Lung (tissue), 12 donors: ENCODE data around the gene LUZP1. TPM values are rescaled to one million over a fixed set of nuclear protein-coding genes. Genes with fewer than 3 reads are reported as not detected.

ENCODE experiments used
- ATAC-seq: fragments of 200-7000 bp; cut with Tn5 transposase; one replicate; pipeline ENCODE4 v1.9.1; 2020; ENCODE audit warnings: moderate number of reproducible peaks; ENCODE audit not compliant: insufficient read depth, low FRiP score
- DNase-seq, 3 donors: peaks; one replicate each; pipeline ENCODE4 v3.0.0-alpha.2; 2013 to 2017
- H3K27ac ChIP-seq, 2 donors: one replicate each; pipeline ENCODE4 v1.5.1; 2013; ENCODE audit warnings: mild to moderate bottlenecking in 2 of 2, moderate library complexity in 2 of 2, control low read depth in 1 of 2, inconsistent platforms in 1 of 2, low read depth in 1 of 2, low read length in 1 of 2
- H3K27me3 ChIP-seq, 3 donors: one replicate each; pipeline ENCODE4 v1.5.1; 2013; ENCODE audit warnings: low read length in 2 of 3; ENCODE audit not compliant: control insufficient read depth in 3 of 3, insufficient read depth in 3 of 3
- H3K36me3 ChIP-seq, 4 donors: one replicate each; pipeline ENCODE4 v1.5.1; 2013; ENCODE audit warnings: low read length in 4 of 4, mild to moderate bottlenecking in 1 of 4, moderate library complexity in 1 of 4; ENCODE audit not compliant: control insufficient read depth in 4 of 4, insufficient read depth in 4 of 4
- H3K4me1 ChIP-seq, 5 donors: one replicate each; pipeline ENCODE4 v1.5.1; 2013; ENCODE audit warnings: low read length in 5 of 5, mild to moderate bottlenecking in 2 of 5, moderate library complexity in 1 of 5; ENCODE audit not compliant: control insufficient read depth in 5 of 5, insufficient read depth in 5 of 5
- H3K4me3 ChIP-seq: one replicate; pipeline ENCODE4 v1.5.1; 2013; ENCODE audit warnings: mild to moderate bottlenecking, control low read depth, moderate library complexity
- H3K9ac ChIP-seq, 2 donors: one replicate each; pipeline ENCODE4 v1.5.1; 2013; ENCODE audit warnings: low read length in 2 of 2, control low read depth in 1 of 2; ENCODE audit not compliant: insufficient read depth in 1 of 2
- H3K9me3 ChIP-seq, 4 donors: one replicate each; pipeline ENCODE4 v1.5.1; 2013; ENCODE audit warnings: low read length in 3 of 4, mild to moderate bottlenecking in 1 of 4, moderate library complexity in 1 of 4; ENCODE audit not compliant: control insufficient read depth in 4 of 4, insufficient read depth in 3 of 4
- WGBS, 2 donors: extraction: QIAGEN DNeasy Blood & Tissue Kit; methylation state at CpG; one replicate each; pipeline ENCODE4 v1.1.7; 2013; 5-methylcytosine and 5-hydroxymethylcytosine counted together
- polyA plus RNA-seq, 2 donors: library from polyadenylated mRNA; stranded (reverse); fragments of 200-250 nt; gene quantifications; one replicate each; pipeline ENCODE4 v1.2.1, GENCODE V29; 2013
- total RNA-seq, 2 donors: library from RNA; depleted of rRNA in 1 of 2; stranded (reverse); fragments of >200 nt in 1 of 2; gene quantifications; one replicate each; pipeline ENCODE4 v1.2.1, GENCODE V29; 2014 to 2021
- TF ChIP-seq, protein P1 (sequence below): IDR thresholded peaks from 2 replicates; pipeline ENCODE4 v1.5.1; 2012; ENCODE audit warnings: mild to moderate bottlenecking; ENCODE audit errors: control extremely low read depth, extremely low read depth
- donor health status: control.
- donor health status: control.
- donor health status: Bipolar disorder and iron deficiency.
- donor health status: healthy.
- donor health status: DM: yes; HTN: yes; CAD: no.

LUZP1 gene
- total and polyA plus RNA-seq, 4 donors: 4.0 to 27.5 (median 17.7) TPM

- ATAC-seq: no peak
- Histone ChIP-seq H3K36me3 (no peaks in the 10 kb centered on the region), H3K27me3 (peaks cover 0 to 22% (median 17%) of the 10 kb centered on the region in 3 donors), H3K4me1 (peaks cover 0 to 5% (median 3%) of the 10 kb centered on the region in 5 donors), H3K4me3 (no peak overlapping the region), H3K9me3 (no peaks in the 10 kb centered on the region), H3K27ac (no peak overlapping the region), H3K9ac (no peak overlapping the region)
- TF ChIP-seq, protein P1, sequence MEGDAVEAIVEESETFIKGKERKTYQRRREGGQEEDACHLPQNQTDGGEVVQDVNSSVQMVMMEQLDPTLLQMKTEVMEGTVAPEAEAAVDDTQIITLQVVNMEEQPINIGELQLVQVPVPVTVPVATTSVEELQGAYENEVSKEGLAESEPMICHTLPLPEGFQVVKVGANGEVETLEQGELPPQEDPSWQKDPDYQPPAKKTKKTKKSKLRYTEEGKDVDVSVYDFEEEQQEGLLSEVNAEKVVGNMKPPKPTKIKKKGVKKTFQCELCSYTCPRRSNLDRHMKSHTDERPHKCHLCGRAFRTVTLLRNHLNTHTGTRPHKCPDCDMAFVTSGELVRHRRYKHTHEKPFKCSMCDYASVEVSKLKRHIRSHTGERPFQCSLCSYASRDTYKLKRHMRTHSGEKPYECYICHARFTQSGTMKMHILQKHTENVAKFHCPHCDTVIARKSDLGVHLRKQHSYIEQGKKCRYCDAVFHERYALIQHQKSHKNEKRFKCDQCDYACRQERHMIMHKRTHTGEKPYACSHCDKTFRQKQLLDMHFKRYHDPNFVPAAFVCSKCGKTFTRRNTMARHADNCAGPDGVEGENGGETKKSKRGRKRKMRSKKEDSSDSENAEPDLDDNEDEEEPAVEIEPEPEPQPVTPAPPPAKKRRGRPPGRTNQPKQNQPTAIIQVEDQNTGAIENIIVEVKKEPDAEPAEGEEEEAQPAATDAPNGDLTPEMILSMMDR: no peak
- WGBS, 2 donors: 44 to 65% methylated on average over 4 of the region's 4 CpGs
- DNase-seq: no peak
Measured at GRCh38 chr1:23211955-23212354, 43.3 kb upstream of the LUZP1 start.

DNA sequence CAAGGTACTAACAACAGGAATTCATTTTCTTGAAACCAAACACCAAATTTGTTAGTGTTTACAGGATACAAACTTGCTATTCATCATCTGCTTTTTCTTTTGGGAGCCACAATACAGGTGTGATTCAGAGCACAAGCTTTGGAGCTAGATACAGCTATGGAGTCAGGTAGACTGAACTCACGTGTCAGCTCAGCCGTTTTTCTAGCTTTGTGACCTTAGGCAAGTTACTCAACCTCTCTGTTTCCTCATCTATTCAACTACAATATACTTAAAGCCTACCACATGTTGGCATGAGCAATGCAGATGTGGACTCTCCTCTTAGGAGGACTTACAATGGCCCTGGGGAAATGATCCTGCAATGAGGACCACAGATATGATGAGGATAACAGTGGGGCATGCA lies 42.3 kb upstream of the LUZP1 start:
- WGBS, 2 donors: 68 to 80% methylated on average over 2 of the region's 2 CpGs
- Histone ChIP-seq H3K36me3 (no peaks in the 10 kb centered on the region), H3K9ac (no peak overlapping the region), H3K4me1 (peaks cover 0 to 2% (median 0%) of the 10 kb centered on the region in 5 donors), H3K27ac (no peak overlapping the region), H3K27me3 (peaks cover 0 to 16% (median 11%) of the 10 kb centered on the region in 3 donors), H3K4me3 (no peak overlapping the region), H3K9me3 (no peaks in the 10 kb centered on the region)
- TF ChIP-seq, protein P1: no peak
- ATAC-seq: no peak
- DNase-seq: no peak

DNA sequence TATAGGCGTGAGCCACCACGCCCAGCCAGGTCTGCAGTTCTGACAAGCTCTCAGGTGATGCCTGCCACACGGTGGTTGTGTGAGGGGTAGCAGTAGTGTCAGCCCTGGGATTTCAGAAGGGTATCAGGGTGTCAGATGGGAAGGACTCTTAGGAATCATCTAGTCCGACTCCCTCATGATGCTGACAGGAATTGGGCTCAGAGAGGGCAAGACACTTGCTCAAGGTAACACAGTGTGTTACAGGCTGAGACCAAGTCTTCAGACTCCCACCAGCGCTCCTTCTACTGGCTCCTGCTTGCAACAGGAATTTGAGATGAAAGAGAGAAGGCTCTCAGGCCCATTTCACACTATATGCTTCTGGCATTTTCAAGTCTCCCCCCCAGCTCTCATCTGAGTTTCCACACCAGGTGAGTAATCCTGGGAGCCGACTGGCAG lies 41.7 kb upstream of the LUZP1 start:
- Histone ChIP-seq H3K36me3 (no peaks in the 10 kb centered on the region), H3K9ac (no peak overlapping the region), H3K4me3 (no peak overlapping the region), H3K9me3 (no peaks in the 10 kb centered on the region), H3K27me3 (peaks cover 0 to 10% (median 5%) of the 10 kb centered on the region in 3 donors), H3K4me1 (peaks cover 0 to 2% (median 0%) of the 10 kb centered on the region in 5 donors), H3K27ac (no peak overlapping the region)
- TF ChIP-seq, protein P1: no peak
- DNase-seq (no peak), ATAC-seq (no peak)
- 49 to 56% methylated on average over 6 of the region's 6 CpGs for WGBS, 2 donors

DNA sequence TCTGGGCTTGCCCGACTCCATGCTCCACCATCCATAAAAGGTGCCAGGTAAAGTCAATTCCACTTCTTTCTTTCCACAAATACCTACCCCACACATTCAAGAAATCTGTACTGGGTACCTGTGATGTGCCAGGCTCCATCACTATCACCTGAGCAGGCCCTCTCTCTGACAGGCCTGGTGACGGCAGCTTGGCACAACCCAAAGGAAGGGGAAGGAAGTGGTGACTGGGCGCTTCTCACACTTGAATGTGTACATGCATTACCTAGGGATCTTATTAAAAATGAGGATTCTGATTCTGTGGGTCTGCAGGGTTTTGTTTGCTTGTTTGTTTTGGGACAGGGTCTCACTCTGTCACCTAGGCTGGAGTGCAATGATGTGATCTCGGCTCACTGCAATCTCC lies 41.1 kb upstream of the LUZP1 start:
- Histone ChIP-seq H3K36me3 (no peaks in the 10 kb centered on the region), H3K4me3 (no peak overlapping the region), H3K27ac (no peak overlapping the region), H3K9ac (no peak overlapping the region), H3K4me1 (peaks cover 0 to 2% (median 0%) of the 10 kb centered on the region in 5 donors), H3K27me3 (peaks cover 0 to 6% (median 3%) of the 10 kb centered on the region in 3 donors), H3K9me3 (no peaks in the 10 kb centered on the region)
- 58 to 73% methylated on average over 4 of the region's 4 CpGs for WGBS, 2 donors
- ATAC-seq: no peak
- TF ChIP-seq, protein P1: no peak
- DNase-seq: no peak
